T1000 (cell line): ENCODE data around the gene PP2D1.
"Not testable (repeated sequence)": the region's sequence is repeated elsewhere in the genome, so short reads cannot be mapped to it uniquely, and the experiment has no call there.

Experiments
- DNase-seq: peaks from one replicate; lab custom pipeline; 2025; ENCODE audit warnings: mixed read lengths; lab: John Stamatoyannopoulos, UW

PP2D1 gene

DNA sequence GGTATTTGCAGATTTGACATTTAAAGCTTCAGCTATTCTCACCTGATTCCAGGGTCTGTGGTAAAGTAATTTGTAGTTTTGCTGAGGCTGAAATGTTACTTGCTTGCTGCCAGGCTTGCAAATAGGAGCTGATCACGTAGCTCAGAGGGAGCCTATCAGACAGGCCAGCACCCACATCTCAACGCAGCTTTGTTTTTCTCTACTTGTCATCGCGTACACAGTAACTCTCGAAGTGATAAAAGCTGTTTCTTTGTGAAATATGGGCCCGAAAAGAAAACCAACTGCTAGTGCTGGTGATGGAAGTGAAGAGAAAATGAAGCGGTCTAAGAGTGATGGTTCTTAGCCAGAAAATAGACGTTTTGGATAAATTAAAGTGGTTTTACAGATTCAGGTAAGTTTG, 41.7 kb downstream of the PP2D1 start:
- no peak for DNase-seq

GRCh38 chr3:19967812-19968211, 44.3 kb downstream of the PP2D1 start:
- no peak for DNase-seq

DNA sequence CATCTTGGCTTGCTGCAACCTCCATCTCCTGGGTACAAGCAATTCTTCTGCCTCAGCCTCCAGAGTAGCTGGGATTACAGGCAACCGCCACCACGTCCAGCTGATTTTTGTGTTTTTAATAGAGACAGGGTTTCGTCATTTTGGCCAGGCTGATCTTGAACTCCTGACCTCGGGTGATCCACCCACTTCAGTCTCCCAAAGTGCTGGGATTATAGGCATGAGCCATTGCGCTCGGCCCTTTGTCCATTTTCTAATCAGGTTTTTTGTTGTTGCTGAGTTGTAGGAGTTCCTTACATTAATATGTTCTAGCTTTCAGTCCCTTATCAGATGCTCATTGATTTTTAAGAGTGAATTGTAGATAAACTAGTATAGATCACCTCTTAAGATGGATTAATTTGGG, 44.9 kb downstream of the PP2D1 start:
- no peak for DNase-seq

DNA sequence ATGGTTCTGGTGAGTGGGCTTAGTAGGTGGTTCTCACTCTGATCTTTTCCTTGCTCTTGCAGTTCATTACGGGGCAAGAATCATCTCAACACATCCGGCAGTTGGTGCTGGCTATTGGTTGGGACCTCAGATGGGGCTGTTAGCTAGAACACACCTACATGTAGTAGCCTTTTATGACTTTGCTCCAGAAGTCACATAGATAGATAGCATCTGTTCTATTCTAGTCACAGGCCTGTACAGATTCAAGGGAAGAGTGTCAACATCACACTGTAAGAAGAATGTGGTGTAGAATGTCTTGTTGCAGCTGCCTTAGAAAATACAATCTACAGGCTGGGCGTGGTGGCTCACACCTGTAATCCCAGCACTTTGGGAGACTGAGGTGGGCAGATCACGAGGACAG, 50.1 kb downstream of the PP2D1 start:
- no peak for DNase-seq

DNA sequence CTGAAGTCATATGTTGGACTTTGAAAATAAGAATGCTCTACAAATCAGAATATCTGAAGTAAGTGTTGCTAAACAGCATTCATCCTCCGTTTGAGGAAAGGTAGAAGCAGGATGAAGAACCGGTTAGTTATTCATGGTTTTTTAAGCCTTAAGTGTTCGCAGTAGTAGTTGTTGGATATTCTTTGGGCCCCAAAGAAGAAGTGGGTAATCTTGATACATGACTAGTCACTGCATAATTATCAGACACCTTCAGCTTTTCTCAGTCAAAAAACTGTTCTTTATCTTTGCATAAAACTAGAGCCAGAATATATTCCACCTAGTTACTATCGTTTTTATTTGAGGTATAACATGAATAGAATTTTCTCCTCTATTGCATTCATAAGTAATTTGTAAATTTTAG, 51.4 kb downstream of the PP2D1 start:
- no peak for DNase-seq

- no peak for DNase-seq
These were observed 52.6 kb downstream of the PP2D1 start for GRCh38 chr3:19959505-19959904.

GRCh38 chr3:19957354-19957753, 54.7 kb downstream of the PP2D1 start:
- DNase-seq: not testable (repeated sequence)

- DNase-seq: no peak
These were observed 57.4 kb downstream of the PP2D1 start for GRCh38 chr3:19954676-19955075.

DNA sequence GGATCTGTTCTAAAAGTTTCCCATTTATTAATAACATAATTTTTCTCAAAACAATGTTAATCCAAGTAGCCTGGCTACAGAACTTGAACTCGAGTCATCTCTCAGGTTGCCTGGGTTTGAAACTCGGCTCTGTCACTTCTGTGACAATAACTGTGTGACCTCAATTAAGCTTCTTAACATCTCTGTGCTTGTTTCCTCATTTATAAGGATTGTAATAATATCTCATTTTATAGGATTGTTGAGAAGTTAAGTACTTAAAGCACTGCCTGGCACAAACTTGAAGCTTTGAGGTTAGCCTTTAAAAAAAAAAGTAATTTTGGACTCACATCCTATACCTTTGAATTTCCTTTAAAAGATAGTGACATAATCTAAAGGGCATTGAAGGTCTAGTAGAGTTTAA, 61.7 kb downstream of the PP2D1 start:
- no peak for DNase-seq

GRCh38 chr3:19948226-19948591, 63.9 kb downstream of the PP2D1 start:
- no peak for DNase-seq

- DNase-seq: no peak
These were observed 64.4 kb downstream of the PP2D1 start for GRCh38 chr3:19947549-19948225.

- DNase-seq: peak; percentile 96
These were observed 65.1 kb downstream of the PP2D1 start, which contains the start of gene RAB5A for GRCh38 chr3:19946832-19947548. Gene RAB5A, plus strand, starts transcription at chr3:19947097. Its CDS starts 3,802 bp downstream, at chr3:19950899.

- no peak for DNase-seq
These were observed 65.9 kb downstream of the PP2D1 start for GRCh38 chr3:19945969-19946831.

DNA sequence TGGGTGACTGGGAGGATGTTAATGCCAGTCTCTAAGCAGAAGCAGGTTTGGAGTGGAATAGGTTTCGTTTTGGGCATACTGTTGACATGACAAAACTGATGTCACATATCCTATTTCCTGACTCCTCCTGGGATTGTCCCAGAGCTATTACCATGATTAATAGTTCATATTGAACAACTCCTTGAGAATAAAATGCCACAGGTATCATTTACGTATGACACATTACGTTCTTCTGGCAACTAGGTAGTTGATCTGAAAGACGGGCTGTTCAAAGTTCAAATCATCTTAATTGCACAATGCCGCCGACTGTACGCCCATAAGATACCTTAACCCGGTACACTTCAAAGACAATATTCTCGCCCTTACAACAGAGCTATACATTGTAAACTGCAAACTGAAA, 66.5 kb downstream of the PP2D1 start:
- DNase-seq: no peak

GRCh38 chr3:19940643-19941042, 71.4 kb downstream of the PP2D1 start:
- DNase-seq: no peak

GRCh38 chr3:19938295-19938627, 73.8 kb downstream of the PP2D1 start:
- DNase-seq: no peak

- DNase-seq: no peak
These were observed 74.4 kb downstream of the PP2D1 start for GRCh38 chr3:19937459-19938294.
